Measurements from ENCODE around the gene ISG20. TPM values are rescaled to one million over a fixed set of nuclear protein-coding genes. Genes with fewer than 3 reads are reported as not detected.

Gene ISG20
- total and polyA plus RNA-seq, 9 donors, result 0.35 to 1.8 (median 0.71) TPM

GRCh38 chr15:88618686-88619085 is 20.1 kb upstream of the ISG20 start:
- Histone ChIP-seq H3K27me3 (ENCODE audit: control insufficient read depth, insufficient read depth, low read length) (no peaks in the 10 kb centered on the region), H3K36me3 (ENCODE audit: control insufficient read depth, insufficient read depth, low read length) (no peaks in the 10 kb centered on the region), H3K27ac (ENCODE audit: low read length) (no peak overlapping the region), H3K9me3 (replicated peaks; ENCODE audit: control insufficient read depth, low read depth, low read length) (no peaks in the 10 kb centered on the region), H3K4me1 (ENCODE audit: control insufficient read depth, insufficient read depth, low read length) (peaks cover 14% of the 10 kb centered on the region), H3K4me3 (ENCODE audit: low read length) (no peak overlapping the region)
- DNase-seq, result no peak

GRCh38 chr15:88619796-88620195 is 19.0 kb upstream of the ISG20 start:
- H3K4me3 ChIP-seq (ENCODE audit: low read length), result no peak overlapping the region
- no peak for DNase-seq
- no peak overlapping the region for H3K27ac ChIP-seq (ENCODE audit: low read length)
- WGBS (ENCODE audit: insufficient coverage), result 67% methylated on average over 1 of the region's 2 CpGs
- no peaks in the 10 kb centered on the region for H3K9me3 ChIP-seq (replicated peaks; ENCODE audit: control insufficient read depth, low read depth, low read length)
- H3K36me3 ChIP-seq (ENCODE audit: control insufficient read depth, insufficient read depth, low read length), result no peaks in the 10 kb centered on the region
- H3K4me1 ChIP-seq (ENCODE audit: control insufficient read depth, insufficient read depth, low read length), result peaks cover 22% of the 10 kb centered on the region
- H3K27me3 ChIP-seq (ENCODE audit: control insufficient read depth, insufficient read depth, low read length), result no peaks in the 10 kb centered on the region

- H3K4me3 ChIP-seq (ENCODE audit: low read length), result peak within 1 kb of the TSS; percentile 72
- H3K27me3 ChIP-seq (ENCODE audit: control insufficient read depth, insufficient read depth, low read length), result no peaks in the 10 kb centered on the region
- H3K27ac ChIP-seq (ENCODE audit: low read length), result peak within 1 kb of the TSS; percentile 66
- H3K36me3 ChIP-seq (ENCODE audit: control insufficient read depth, insufficient read depth, low read length), result peaks cover 2% of the 10 kb centered on the region
- no peaks in the 10 kb centered on the region for H3K9me3 ChIP-seq (replicated peaks; ENCODE audit: control insufficient read depth, low read depth, low read length)
- peaks cover 26% of the 10 kb centered on the region for H3K4me1 ChIP-seq (ENCODE audit: control insufficient read depth, insufficient read depth, low read length)
- under 1% methylated on average over 66 of the region's 71 CpGs for WGBS (ENCODE audit: insufficient coverage)
- peak; percentile 99 for DNase-seq
These were observed 17.6 kb upstream of the ISG20 start, which contains the start of gene AEN for GRCh38 chr15:88620995-88621772. Gene AEN, plus strand, starts transcription at chr15:88621340. Its CDS starts 4,870 bp downstream, at chr15:88626210.

- no peaks in the 10 kb centered on the region for H3K27me3 ChIP-seq (ENCODE audit: control insufficient read depth, insufficient read depth, low read length)
- peak; percentile 44 for DNase-seq
- peak overlapping the region; percentile 72 for H3K4me3 ChIP-seq (ENCODE audit: low read length)
- WGBS (ENCODE audit: insufficient coverage), result 0% methylated on average over 3 of the region's 17 CpGs
- H3K27ac ChIP-seq (ENCODE audit: low read length), result peak overlapping the region; percentile 66
- no peaks in the 10 kb centered on the region for H3K9me3 ChIP-seq (replicated peaks; ENCODE audit: control insufficient read depth, low read depth, low read length)
- H3K4me1 ChIP-seq (ENCODE audit: control insufficient read depth, insufficient read depth, low read length), result peaks cover 26% of the 10 kb centered on the region
- H3K36me3 ChIP-seq (ENCODE audit: control insufficient read depth, insufficient read depth, low read length), result peaks cover 10% of the 10 kb centered on the region
These were observed 16.8 kb upstream of the ISG20 start for GRCh38 chr15:88621789-88622604.

- Histone ChIP-seq H3K4me3 (ENCODE audit: low read length) (no peak overlapping the region), H3K27ac (ENCODE audit: low read length) (no peak overlapping the region), H3K4me1 (ENCODE audit: control insufficient read depth, insufficient read depth, low read length) (peaks cover 26% of the 10 kb centered on the region)
These were observed 16.2 kb upstream of the ISG20 start for GRCh38 chr15:88622605-88622975.

GRCh38 chr15:88623061-88623460 is 15.8 kb upstream of the ISG20 start:
- no peak overlapping the region for H3K4me3 ChIP-seq (ENCODE audit: low read length)
- no CpG with 5 or more reads among the region's 2 CpGs for WGBS (ENCODE audit: insufficient coverage)
- no peaks in the 10 kb centered on the region for H3K9me3 ChIP-seq (replicated peaks; ENCODE audit: control insufficient read depth, low read depth, low read length)
- H3K36me3 ChIP-seq (ENCODE audit: control insufficient read depth, insufficient read depth, low read length), result peaks cover 16% of the 10 kb centered on the region
- H3K4me1 ChIP-seq (ENCODE audit: control insufficient read depth, insufficient read depth, low read length), result peaks cover 26% of the 10 kb centered on the region
- no peak for DNase-seq
- H3K27ac ChIP-seq (ENCODE audit: low read length), result no peak overlapping the region
- H3K27me3 ChIP-seq (ENCODE audit: control insufficient read depth, insufficient read depth, low read length), result no peaks in the 10 kb centered on the region

More at GRCh38 chr15:88622605-88622975, 16.2 kb upstream of the ISG20 start:
- Histone ChIP-seq H3K36me3 (ENCODE audit: control insufficient read depth, insufficient read depth, low read length) (peaks cover 12% of the 10 kb centered on the region), H3K27me3 (ENCODE audit: control insufficient read depth, insufficient read depth, low read length) (no peaks in the 10 kb centered on the region), H3K9me3 (replicated peaks; ENCODE audit: control insufficient read depth, low read depth, low read length) (no peaks in the 10 kb centered on the region)
- 0% methylated on average over 1 of the region's 5 CpGs for WGBS (ENCODE audit: insufficient coverage)
- DNase-seq, result no peak

- WGBS (ENCODE audit: insufficient coverage), result no CpG with 5 or more reads among the region's 3 CpGs
- no peaks in the 10 kb centered on the region for H3K27me3 ChIP-seq (ENCODE audit: control insufficient read depth, insufficient read depth, low read length)
- peaks cover 26% of the 10 kb centered on the region for H3K4me1 ChIP-seq (ENCODE audit: control insufficient read depth, insufficient read depth, low read length)
- H3K4me3 ChIP-seq (ENCODE audit: low read length), result no peak overlapping the region
- no peak overlapping the region for H3K27ac ChIP-seq (ENCODE audit: low read length)
- no peak for DNase-seq
- H3K36me3 ChIP-seq (ENCODE audit: control insufficient read depth, insufficient read depth, low read length), result peaks cover 22% of the 10 kb centered on the region
- no peaks in the 10 kb centered on the region for H3K9me3 ChIP-seq (replicated peaks; ENCODE audit: control insufficient read depth, low read depth, low read length)
These were observed 15.2 kb upstream of the ISG20 start for GRCh38 chr15:88623632-88624031.

- Histone ChIP-seq H3K4me3 (ENCODE audit: low read length) (no peak overlapping the region), H3K36me3 (ENCODE audit: control insufficient read depth, insufficient read depth, low read length) (peaks cover 28% of the 10 kb centered on the region), H3K27ac (ENCODE audit: low read length) (no peak overlapping the region), H3K4me1 (ENCODE audit: control insufficient read depth, insufficient read depth, low read length) (peaks cover 26% of the 10 kb centered on the region), H3K9me3 (replicated peaks; ENCODE audit: control insufficient read depth, low read depth, low read length) (no peaks in the 10 kb centered on the region), H3K27me3 (ENCODE audit: control insufficient read depth, insufficient read depth, low read length) (no peaks in the 10 kb centered on the region)
- DNase-seq, result peak; percentile 79
- 55% methylated on average over 13 of the region's 19 CpGs for WGBS (ENCODE audit: insufficient coverage)
These were observed 14.5 kb upstream of the ISG20 start for GRCh38 chr15:88624156-88624970.

- Histone ChIP-seq H3K36me3 (ENCODE audit: control insufficient read depth, insufficient read depth, low read length) (peaks cover 35% of the 10 kb centered on the region), H3K27me3 (ENCODE audit: control insufficient read depth, insufficient read depth, low read length) (no peaks in the 10 kb centered on the region), H3K4me3 (ENCODE audit: low read length) (no peak overlapping the region), H3K9me3 (replicated peaks; ENCODE audit: control insufficient read depth, low read depth, low read length) (no peaks in the 10 kb centered on the region), H3K4me1 (ENCODE audit: control insufficient read depth, insufficient read depth, low read length) (peaks cover 26% of the 10 kb centered on the region), H3K27ac (ENCODE audit: low read length) (no peak overlapping the region)
- WGBS (ENCODE audit: insufficient coverage), result 80% methylated on average over 5 of the region's 9 CpGs
- DNase-seq, result peak; percentile 45
These were observed 13.8 kb upstream of the ISG20 start for GRCh38 chr15:88624971-88625490.

All from muscle of leg (tissue), 11 donors.